Fibroblast of lung (primary cell): ENCODE data around the gene ASIC2. TPM values are rescaled to one million over a fixed set of nuclear protein-coding genes. Genes with fewer than 3 reads are reported as not detected.
A peak's percentile ranks its signal among the peaks of the same experiment; 100 is the strongest.

Experiments used
- DNase-seq, 2 donors: peaks; one replicate each; pipeline versions ENCODE4 v3.0.0 to v3.0.0-alpha.2; 2010; ENCODE audit warnings: low read depth in 2 of 2
- H2AFZ ChIP-seq: 2 replicates; pipeline ENCODE4 v1.5.1; 2012; ENCODE audit warnings: low read length, control low read depth, inconsistent platforms
- H3K27ac ChIP-seq: 2 replicates; pipeline ENCODE4 v1.5.1; 2011; ENCODE audit warnings: low read length, control low read depth; ENCODE audit not compliant: insufficient read depth
- H3K27me3 ChIP-seq: 2 replicates; pipeline ENCODE4 v1.5.1; 2011; ENCODE audit warnings: mild to moderate bottlenecking, low read length; ENCODE audit not compliant: control insufficient read depth, insufficient read depth
- H3K36me3 ChIP-seq: 2 replicates; pipeline ENCODE4 v1.5.1; 2011; ENCODE audit warnings: low read length; ENCODE audit not compliant: control insufficient read depth, insufficient read depth
- H3K4me1 ChIP-seq: 2 replicates; pipeline ENCODE4 v1.5.1; 2011; ENCODE audit warnings: low read length; ENCODE audit not compliant: control insufficient read depth, insufficient read depth; ENCODE audit errors: extremely low read depth
- H3K4me2 ChIP-seq: 2 replicates; pipeline ENCODE4 v1.5.1; 2011; ENCODE audit warnings: low read length, control low read depth; ENCODE audit not compliant: insufficient read depth; ENCODE audit errors: extremely low read depth
- H3K4me3 ChIP-seq, 4 experiments: fragments of 200-600 bp in 1 of 4; sonication (generic) in 1 of 4; replicated peaks in 1 of 4; 2 replicates each; pipeline ENCODE4 v1.5.1; 2011 to 2016; ENCODE audit warnings: low read length in 4 of 4, low read depth in 3 of 4, mild to moderate bottlenecking in 3 of 4, control low read depth in 2 of 4, inconsistent platforms in 1 of 4, mixed read lengths in 1 of 4; ENCODE audit not compliant: insufficient read depth in 1 of 4; ENCODE audit errors: control extremely low read depth in 1 of 4
- H3K79me2 ChIP-seq: 2 replicates; pipeline ENCODE4 v1.5.1; 2012; ENCODE audit warnings: mild to moderate bottlenecking, low read length, inconsistent platforms; ENCODE audit not compliant: control insufficient read depth, insufficient read depth
- H3K9ac ChIP-seq: 2 replicates; pipeline ENCODE4 v1.5.1; 2011; ENCODE audit warnings: mild to moderate bottlenecking, low read length, control low read depth; ENCODE audit not compliant: insufficient read depth
- H3K9me3 ChIP-seq: 2 replicates; pipeline ENCODE4 v1.5.1; 2012; ENCODE audit warnings: low read depth, low read length; ENCODE audit not compliant: control insufficient read depth, insufficient read depth
- H4K20me1 ChIP-seq: 2 replicates; pipeline ENCODE4 v1.5.1; 2011; ENCODE audit warnings: low read length; ENCODE audit not compliant: control insufficient read depth, insufficient read depth; ENCODE audit errors: extremely low read depth
- CTCF ChIP-seq, 2 donors: IDR thresholded peaks in 1 of 2; conservative IDR thresholded peaks in 1 of 2; 1 replicate in 1 of 2; 2 replicates in 1 of 2; pipeline ENCODE4 v1.5.1; 2011 to 2012; ENCODE audit warnings: low read length in 2 of 2, control low read depth in 1 of 2, inconsistent platforms in 1 of 2, low read depth in 1 of 2, mild to moderate bottlenecking in 1 of 2
- EZH2 ChIP-seq: IDR thresholded peaks from 2 replicates; pipeline ENCODE4 v1.5.1; 2012; ENCODE audit warnings: low read length, control low read depth, mild to moderate bottlenecking; ENCODE audit errors: missing control alignments
- polyA plus RNA-seq, 2 donors: library from polyadenylated mRNA; depleted of rRNA in 1 of 2; stranded (reverse) in 1 of 2; unstranded in 1 of 2; fragments of >200 nt; gene quantifications; 2 replicates each; pipeline ENCODE4 v1.2.1, GENCODE V29; 2011 to 2012; ENCODE audit warnings: missing spikeins in 1 of 2
- total RNA-seq: library from RNA; depleted of rRNA; stranded (reverse); fragments of >200 nt; gene quantifications from 2 replicates; pipeline ENCODE4 v1.2.1, GENCODE V29; 2014

Gene ASIC2
- total and polyA plus RNA-seq, 2 donors (not counting 1 experiment from before 2014, with no cell fraction given): 0.08 to 0.50 TPM

GRCh38 chr17:33013596-33014375 lies 279.3 kb downstream of the ASIC2 start:
- Histone ChIP-seq H3K36me3 (no peaks in the 10 kb centered on the region), H3K27me3 (peaks cover 2% of the 10 kb centered on the region), H3K9ac (no peak overlapping the region), H2AFZ (no peak overlapping the region), H3K79me2 (no peaks in the 10 kb centered on the region), H3K9me3 (no peaks in the 10 kb centered on the region), H3K4me2 (no peak overlapping the region), H3K27ac (no peak overlapping the region), H3K4me3 (no peak overlapping the region), H4K20me1 (no peaks in the 10 kb centered on the region), H3K4me1 (peaks cover 19% of the 10 kb centered on the region)
- peak in 1 of 2 donors; percentile 24 for DNase-seq
- TF ChIP-seq CTCF (conservative IDR thresholded peaks at IDR 0.05 in 1 of 2, IDR thresholded peaks at IDR 0.05 in 1 of 2; ENCODE audit: low read depth in 1 of 2, low read length in 2 of 2): no peak
- TF ChIP-seq EZH2: no peak

- H3K27me3 ChIP-seq: peaks cover 3% of the 10 kb centered on the region
- no peaks in the 10 kb centered on the region for H3K36me3 ChIP-seq
- no peak overlapping the region for H3K4me3 ChIP-seq
- H3K4me1 ChIP-seq: peaks cover 19% of the 10 kb centered on the region
- peak overlapping the region; percentile 61 for H3K27ac ChIP-seq
- no peaks in the 10 kb centered on the region for H3K9me3 ChIP-seq
- no peaks in the 10 kb centered on the region for H3K79me2 ChIP-seq
- no peaks in the 10 kb centered on the region for H4K20me1 ChIP-seq
- no peak overlapping the region for H3K4me2 ChIP-seq
- TF ChIP-seq CTCF (conservative IDR thresholded peaks at IDR 0.05 in 1 of 2, IDR thresholded peaks at IDR 0.05 in 1 of 2; ENCODE audit: low read depth in 1 of 2, low read length in 2 of 2) (no peak), EZH2 (no peak)
- peak; percentile 96 for DNase-seq
- no peak overlapping the region for H3K9ac ChIP-seq
- no peak overlapping the region for H2AFZ ChIP-seq
Measured at GRCh38 chr17:33012522-33013033, 280.5 kb downstream of the ASIC2 start.

- Histone ChIP-seq H3K4me2 (no peak overlapping the region), H2AFZ (no peak overlapping the region), H3K36me3 (no peaks in the 10 kb centered on the region)
Measured at GRCh38 chr17:33009636-33010035, 283.5 kb downstream of the ASIC2 start.

More at GRCh38 chr17:33009636-33010035, 283.5 kb downstream of the ASIC2 start:
- peaks cover 19% of the 10 kb centered on the region for H3K4me1 ChIP-seq
- H3K79me2 ChIP-seq: no peaks in the 10 kb centered on the region
- DNase-seq: no peak
- no peak overlapping the region for H3K4me3 ChIP-seq
- H3K27me3 ChIP-seq: peaks cover 3% of the 10 kb centered on the region
- no peaks in the 10 kb centered on the region for H3K9me3 ChIP-seq
- H3K9ac ChIP-seq: no peak overlapping the region
- H4K20me1 ChIP-seq: no peaks in the 10 kb centered on the region
- H3K27ac ChIP-seq: no peak overlapping the region
- TF ChIP-seq CTCF (conservative IDR thresholded peaks at IDR 0.05 in 1 of 2, IDR thresholded peaks at IDR 0.05 in 1 of 2; ENCODE audit: low read depth in 1 of 2, low read length in 2 of 2): no peak
- TF ChIP-seq EZH2: no peak
